Inflammatory macrophage treated with lipopolysaccharide for 4 hours (primary cell): ENCODE data around the gene HOXB5.
A peak's percentile ranks its signal among the peaks of the same experiment; 100 is the strongest.

Experiments
- DNase-seq: peaks from one replicate; pipeline ENCODE4 v3.0.0-alpha.2; 2020

The HOXB5 gene

GRCh38 chr17:48546924-48547807, 46.4 kb downstream of the HOXB5 start:
- no peak for DNase-seq

- DNase-seq: no peak
Observed at GRCh38 chr17:48546137-48546923, 47.2 kb downstream of the HOXB5 start.

- no peak for DNase-seq
Observed at GRCh38 chr17:48545539-48545938, 48.0 kb downstream of the HOXB5 start.

- DNase-seq: no peak
Observed at GRCh38 chr17:48545022-48545375, 48.6 kb downstream of the HOXB5 start, which contains the start of gene HOXB2. Gene HOXB2, minus strand, starts transcription at chr17:48545109. Its CDS starts 198 bp downstream, at chr17:48544911.

- DNase-seq: peak; percentile 2
Observed at GRCh38 chr17:48544349-48545021, 49.1 kb downstream of the HOXB5 start.

- DNase-seq: peak; percentile 9
Observed at GRCh38 chr17:48543854-48544348, 49.7 kb downstream of the HOXB5 start.

GRCh38 chr17:48543107-48543853, 50.3 kb downstream of the HOXB5 start:
- peak; percentile 59 for DNase-seq

- no peak for DNase-seq
Observed at GRCh38 chr17:48542698-48543106, 50.9 kb downstream of the HOXB5 start.

GRCh38 chr17:48542114-48542656, 51.4 kb downstream of the HOXB5 start:
- DNase-seq: peak; percentile 6

GRCh38 chr17:48541577-48542113, 51.9 kb downstream of the HOXB5 start:
- DNase-seq: no peak
